Sigmoid colon (tissue), 4 donors: ENCODE results near the gene DCAF8L2.

Experiments used
- POLR2AphosphoS5 ChIP-seq, 4 donors: sonication (generic); formaldehyde crosslinking; IDR thresholded peaks; one replicate each; pipeline ENCODE4 v1.6.1; 2017; ENCODE audit warnings: antibody characterized with exemption in 4 of 4
- TF ChIP-seq, protein P1 (sequence below), 4 experiments: fragments of 450-650 bp in 3 of 4; fragments of 200-600 bp in 1 of 4; IDR thresholded peaks; one replicate each; pipeline ENCODE4 v1.5.1; 2016 to 2019; ENCODE audit warnings: antibody characterized with exemption in 4 of 4, mild to moderate bottlenecking in 3 of 4, moderate library complexity in 2 of 4

DNA sequence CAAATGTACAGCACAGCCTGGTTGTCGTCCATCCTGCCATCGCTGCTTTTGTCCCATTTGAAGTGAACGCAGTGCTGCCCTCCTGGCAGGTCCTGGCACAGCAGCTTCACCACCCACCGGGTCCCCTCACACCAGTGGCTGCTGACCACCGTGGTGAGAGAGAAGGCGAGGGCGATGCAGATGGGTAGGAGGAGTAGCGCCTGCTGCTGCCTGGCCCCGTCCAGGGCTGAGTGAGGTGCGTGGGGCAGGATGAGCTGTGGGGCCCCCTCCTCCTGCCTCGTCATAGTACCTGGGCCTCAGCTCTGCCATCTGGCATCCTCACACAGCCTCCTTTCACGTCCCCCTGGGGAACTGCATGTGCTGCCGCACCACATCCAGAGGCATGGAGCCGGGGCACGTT lies 1.8 kb downstream of the DCAF8L2 start:
- TF ChIP-seq POLR2AphosphoS5 (IDR thresholded peaks at IDR 0.05) = no peak
- TF ChIP-seq, protein P1, sequence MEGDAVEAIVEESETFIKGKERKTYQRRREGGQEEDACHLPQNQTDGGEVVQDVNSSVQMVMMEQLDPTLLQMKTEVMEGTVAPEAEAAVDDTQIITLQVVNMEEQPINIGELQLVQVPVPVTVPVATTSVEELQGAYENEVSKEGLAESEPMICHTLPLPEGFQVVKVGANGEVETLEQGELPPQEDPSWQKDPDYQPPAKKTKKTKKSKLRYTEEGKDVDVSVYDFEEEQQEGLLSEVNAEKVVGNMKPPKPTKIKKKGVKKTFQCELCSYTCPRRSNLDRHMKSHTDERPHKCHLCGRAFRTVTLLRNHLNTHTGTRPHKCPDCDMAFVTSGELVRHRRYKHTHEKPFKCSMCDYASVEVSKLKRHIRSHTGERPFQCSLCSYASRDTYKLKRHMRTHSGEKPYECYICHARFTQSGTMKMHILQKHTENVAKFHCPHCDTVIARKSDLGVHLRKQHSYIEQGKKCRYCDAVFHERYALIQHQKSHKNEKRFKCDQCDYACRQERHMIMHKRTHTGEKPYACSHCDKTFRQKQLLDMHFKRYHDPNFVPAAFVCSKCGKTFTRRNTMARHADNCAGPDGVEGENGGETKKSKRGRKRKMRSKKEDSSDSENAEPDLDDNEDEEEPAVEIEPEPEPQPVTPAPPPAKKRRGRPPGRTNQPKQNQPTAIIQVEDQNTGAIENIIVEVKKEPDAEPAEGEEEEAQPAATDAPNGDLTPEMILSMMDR (IDR thresholded peaks at IDR 0.05) = no peak
